GM21786 (cell line): ENCODE results near the gene SLC1A2.
"Not testable (repeated sequence)": the region's sequence is repeated elsewhere in the genome, so short reads cannot be mapped to it uniquely, and the experiment has no call there.

ENCODE experiments used
- ATAC-seq: cut with Tn5 transposase; IDR thresholded peaks from one replicate; pipeline ENCODE4 v1.9.1; 2021; ENCODE audit not compliant: unreplicated experiment

Gene SLC1A2

GRCh38 chr11:35231076-35231860 lies 188.1 kb downstream of the SLC1A2 start:
- ATAC-seq, result no peak

- no peak for ATAC-seq
These were observed 189.0 kb downstream of the SLC1A2 start for GRCh38 chr11:35230388-35230787.

- no peak for ATAC-seq
These were observed 191.0 kb downstream of the SLC1A2 start for GRCh38 chr11:35228328-35228725.

GRCh38 chr11:35227576-35228327 lies 191.6 kb downstream of the SLC1A2 start:
- no peak for ATAC-seq

- ATAC-seq, result not testable (repeated sequence)
These were observed 192.6 kb downstream of the SLC1A2 start for GRCh38 chr11:35226756-35227155.

GRCh38 chr11:35225946-35226520 lies 193.3 kb downstream of the SLC1A2 start:
- ATAC-seq, result no peak

GRCh38 chr11:35223991-35224390 lies 195.4 kb downstream of the SLC1A2 start:
- ATAC-seq, result no peak

GRCh38 chr11:35223371-35223796 lies 196.0 kb downstream of the SLC1A2 start:
- no peak for ATAC-seq

- no peak for ATAC-seq
These were observed 200.4 kb downstream of the SLC1A2 start for GRCh38 chr11:35218956-35219355.

- no peak for ATAC-seq
These were observed 202.2 kb downstream of the SLC1A2 start for GRCh38 chr11:35216962-35217678.

GRCh38 chr11:35215945-35216344 lies 203.4 kb downstream of the SLC1A2 start:
- no peak for ATAC-seq

GRCh38 chr11:35214792-35215193 lies 204.6 kb downstream of the SLC1A2 start:
- ATAC-seq, result no peak

- ATAC-seq, result no peak
These were observed 205.1 kb downstream of the SLC1A2 start for GRCh38 chr11:35214226-35214770.

- ATAC-seq, result no peak
These were observed 207.4 kb downstream of the SLC1A2 start for GRCh38 chr11:35211952-35212351.

GRCh38 chr11:35210876-35211546 lies 208.3 kb downstream of the SLC1A2 start:
- ATAC-seq, result no peak

GRCh38 chr11:35208795-35209194 lies 210.6 kb downstream of the SLC1A2 start:
- ATAC-seq, result no peak

GRCh38 chr11:35207471-35208403 lies 211.6 kb downstream of the SLC1A2 start:
- no peak for ATAC-seq

- ATAC-seq, result no peak
These were observed 212.7 kb downstream of the SLC1A2 start for GRCh38 chr11:35206616-35207015.

- no peak for ATAC-seq
These were observed 214.7 kb downstream of the SLC1A2 start for GRCh38 chr11:35204614-35205013.
